DOHH2 (cell line): ENCODE results near the gene TAF12.

ENCODE experiments used
- EZH2phosphoT487 ChIP-seq: fragments of 200-600 bp; sonication (generic); IDR thresholded peaks from 2 replicates; pipeline ENCODE4 v1.6.1; 2017; ENCODE audit warnings: borderline replicate concordance, mild to moderate bottlenecking, antibody characterized with exemption, low read length, moderate library complexity, mixed read lengths
- TF ChIP-seq, protein P1 (sequence below): fragments of 200-600 bp; sonication (generic); IDR thresholded peaks from one replicate; pipeline ENCODE4 v1.5.1; 2014; ENCODE audit warnings: antibody characterized with exemption, mild to moderate bottlenecking, low read depth, low read length; ENCODE audit not compliant: poor library complexity, severe bottlenecking

DNA sequence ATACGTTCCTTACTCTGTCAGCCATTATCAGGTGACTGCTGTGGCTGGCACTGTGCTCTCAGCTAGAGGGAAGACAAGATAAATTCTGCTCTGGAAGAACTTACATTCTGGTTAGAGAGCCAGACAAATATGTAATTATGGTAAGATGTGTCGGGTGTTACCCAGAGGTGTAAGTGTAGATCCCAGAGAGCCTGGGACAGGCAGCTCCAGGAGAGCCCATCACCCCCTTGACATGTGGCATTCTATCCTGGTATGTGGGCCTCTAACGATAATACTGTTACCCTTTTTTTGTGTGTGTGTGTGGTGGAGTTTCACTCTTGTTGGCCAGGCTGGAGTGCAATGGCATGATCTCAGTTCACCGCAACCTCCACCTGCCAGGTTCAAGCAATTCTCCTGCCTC lies 71.0 kb downstream of the TAF12 start:
- TF ChIP-seq, protein P1, sequence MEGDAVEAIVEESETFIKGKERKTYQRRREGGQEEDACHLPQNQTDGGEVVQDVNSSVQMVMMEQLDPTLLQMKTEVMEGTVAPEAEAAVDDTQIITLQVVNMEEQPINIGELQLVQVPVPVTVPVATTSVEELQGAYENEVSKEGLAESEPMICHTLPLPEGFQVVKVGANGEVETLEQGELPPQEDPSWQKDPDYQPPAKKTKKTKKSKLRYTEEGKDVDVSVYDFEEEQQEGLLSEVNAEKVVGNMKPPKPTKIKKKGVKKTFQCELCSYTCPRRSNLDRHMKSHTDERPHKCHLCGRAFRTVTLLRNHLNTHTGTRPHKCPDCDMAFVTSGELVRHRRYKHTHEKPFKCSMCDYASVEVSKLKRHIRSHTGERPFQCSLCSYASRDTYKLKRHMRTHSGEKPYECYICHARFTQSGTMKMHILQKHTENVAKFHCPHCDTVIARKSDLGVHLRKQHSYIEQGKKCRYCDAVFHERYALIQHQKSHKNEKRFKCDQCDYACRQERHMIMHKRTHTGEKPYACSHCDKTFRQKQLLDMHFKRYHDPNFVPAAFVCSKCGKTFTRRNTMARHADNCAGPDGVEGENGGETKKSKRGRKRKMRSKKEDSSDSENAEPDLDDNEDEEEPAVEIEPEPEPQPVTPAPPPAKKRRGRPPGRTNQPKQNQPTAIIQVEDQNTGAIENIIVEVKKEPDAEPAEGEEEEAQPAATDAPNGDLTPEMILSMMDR = no peak
- TF ChIP-seq EZH2phosphoT487 = no peak
